Measurements from ENCODE around the gene MYO7A. TPM values are rescaled to one million over a fixed set of nuclear protein-coding genes. Genes with fewer than 3 reads are reported as not detected.

The MYO7A gene
- total and polyA plus RNA-seq, 9 donors: 3.1 to 18.7 (median 6.5) TPM

DNA sequence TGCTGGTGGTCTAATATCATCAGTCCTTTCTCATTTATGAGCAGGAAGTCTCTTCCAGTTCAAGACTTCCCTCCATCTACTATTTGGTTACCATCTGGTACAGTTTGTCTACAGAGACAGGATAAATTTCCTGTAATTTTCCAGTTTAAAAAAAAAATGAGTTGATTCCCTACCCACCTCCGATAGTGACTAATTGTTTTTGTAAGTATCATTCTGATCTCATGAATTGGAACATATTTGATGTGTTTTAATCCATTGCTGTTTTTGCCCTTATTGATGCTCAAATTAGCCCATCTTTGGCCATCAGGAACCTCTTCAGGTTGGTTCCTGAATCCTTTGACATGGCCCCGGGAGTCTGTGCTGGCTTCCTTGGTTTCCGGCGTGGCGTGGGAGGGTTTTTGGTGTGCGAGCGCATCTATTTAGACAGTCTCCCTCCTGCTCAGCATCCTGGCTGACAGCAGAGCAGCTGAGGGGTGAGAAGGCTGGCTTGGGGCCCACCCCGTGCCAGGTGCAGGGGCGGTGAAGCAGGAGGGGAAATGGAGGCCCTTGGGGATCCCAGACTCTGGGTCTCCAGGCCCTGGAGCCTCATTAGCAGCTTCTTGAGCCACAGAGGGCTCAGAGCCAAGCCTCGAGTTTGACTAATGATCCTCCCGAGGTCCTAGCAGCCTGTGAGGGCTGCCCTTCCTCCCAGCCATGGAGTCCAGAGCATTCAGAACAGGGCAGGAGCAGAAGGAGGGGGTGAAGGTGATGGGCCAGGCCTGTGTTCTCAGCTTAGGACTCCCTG lies 18.6 kb upstream of the MYO7A start:
- intact Hi-C loops (cut with DNase I): no loop called here
- no peak overlapping the region for H3K4me3 ChIP-seq
- no peaks in the 10 kb centered on the region for H3K36me3 ChIP-seq
- DNase-seq: no peak
- TF ChIP-seq, protein P1, sequence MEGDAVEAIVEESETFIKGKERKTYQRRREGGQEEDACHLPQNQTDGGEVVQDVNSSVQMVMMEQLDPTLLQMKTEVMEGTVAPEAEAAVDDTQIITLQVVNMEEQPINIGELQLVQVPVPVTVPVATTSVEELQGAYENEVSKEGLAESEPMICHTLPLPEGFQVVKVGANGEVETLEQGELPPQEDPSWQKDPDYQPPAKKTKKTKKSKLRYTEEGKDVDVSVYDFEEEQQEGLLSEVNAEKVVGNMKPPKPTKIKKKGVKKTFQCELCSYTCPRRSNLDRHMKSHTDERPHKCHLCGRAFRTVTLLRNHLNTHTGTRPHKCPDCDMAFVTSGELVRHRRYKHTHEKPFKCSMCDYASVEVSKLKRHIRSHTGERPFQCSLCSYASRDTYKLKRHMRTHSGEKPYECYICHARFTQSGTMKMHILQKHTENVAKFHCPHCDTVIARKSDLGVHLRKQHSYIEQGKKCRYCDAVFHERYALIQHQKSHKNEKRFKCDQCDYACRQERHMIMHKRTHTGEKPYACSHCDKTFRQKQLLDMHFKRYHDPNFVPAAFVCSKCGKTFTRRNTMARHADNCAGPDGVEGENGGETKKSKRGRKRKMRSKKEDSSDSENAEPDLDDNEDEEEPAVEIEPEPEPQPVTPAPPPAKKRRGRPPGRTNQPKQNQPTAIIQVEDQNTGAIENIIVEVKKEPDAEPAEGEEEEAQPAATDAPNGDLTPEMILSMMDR (IDR thresholded peaks at IDR 0.05): no peak
- TF ChIP-seq POLR2A (IDR thresholded peaks at IDR 0.05) (no peak), EP300 (IDR thresholded peaks at IDR 0.05) (no peak)
- H3K9me3 ChIP-seq: no peaks in the 10 kb centered on the region
- no peaks in the 10 kb centered on the region for H3K27me3 ChIP-seq
- peaks cover 17% of the 10 kb centered on the region for H3K4me1 ChIP-seq (ENCODE audit: insufficient read depth)
- H3K27ac ChIP-seq: no peak overlapping the region
- WGBS, 3 donors: 64 to 65% (median 65%) methylated on average over 11 of the region's 11 CpGs

DNA sequence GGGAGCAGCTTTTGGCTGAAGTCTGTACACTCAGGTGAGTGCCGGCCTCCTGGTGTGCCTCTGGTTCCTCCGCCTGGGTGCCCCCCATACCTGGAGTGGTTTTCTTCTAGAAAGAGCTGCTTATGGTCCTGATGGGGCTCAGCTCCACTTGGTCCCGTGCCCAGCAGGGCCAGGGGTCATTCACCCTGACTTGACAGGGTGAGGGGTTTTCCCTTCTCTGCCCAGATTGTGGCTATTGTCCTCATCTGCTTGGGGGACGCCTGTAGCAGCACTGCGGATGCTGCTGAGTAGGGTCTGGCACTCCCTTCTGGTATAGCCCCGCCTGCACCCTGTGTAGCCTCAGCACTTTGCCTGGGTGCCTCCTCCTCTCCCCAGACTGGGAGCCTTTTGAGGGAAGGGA lies 17.2 kb upstream of the MYO7A start:
- TF ChIP-seq, protein P1 (IDR thresholded peaks at IDR 0.05): no peak
- no peak for TF ChIP-seq EP300 (IDR thresholded peaks at IDR 0.05)
- no peak for TF ChIP-seq POLR2A (IDR thresholded peaks at IDR 0.05)
- intact Hi-C loops (cut with DNase I): no loop called here
- H3K27me3 ChIP-seq: no peaks in the 10 kb centered on the region
- WGBS, 3 donors: 90 to 94% (median 93%) methylated on average over 6 of the region's 6 CpGs
- no peaks in the 10 kb centered on the region for H3K36me3 ChIP-seq
- no peaks in the 10 kb centered on the region for H3K9me3 ChIP-seq
- no peak overlapping the region for H3K27ac ChIP-seq
- no peak for DNase-seq
- no peak overlapping the region for H3K4me3 ChIP-seq
- H3K4me1 ChIP-seq (ENCODE audit: insufficient read depth): peaks cover 17% of the 10 kb centered on the region

DNA sequence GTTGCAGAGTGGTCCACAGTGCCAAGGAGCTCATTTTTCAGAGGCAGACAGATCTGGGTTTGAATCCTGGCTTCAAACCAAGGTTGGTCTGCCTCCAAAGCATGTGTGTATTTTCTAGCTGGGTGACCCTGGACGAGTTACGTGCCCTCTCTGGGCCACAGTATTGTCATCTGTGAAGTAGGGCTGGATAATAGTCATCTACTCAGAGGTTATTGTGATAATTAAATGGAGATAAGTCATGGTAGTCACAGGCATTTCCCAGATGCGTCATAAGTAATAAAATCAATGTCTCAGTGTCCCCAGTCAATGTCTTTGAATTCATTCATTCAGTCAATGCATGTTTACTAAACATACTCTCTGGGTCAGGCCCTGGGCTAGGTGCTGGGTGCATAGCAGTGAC lies 16.8 kb upstream of the MYO7A start:
- TF ChIP-seq POLR2A (IDR thresholded peaks at IDR 0.05) (no peak), EP300 (IDR thresholded peaks at IDR 0.05) (no peak)
- TF ChIP-seq, protein P1 (IDR thresholded peaks at IDR 0.05): no peak
- 69 to 75% (median 71%) methylated on average over 3 of the region's 3 CpGs for WGBS, 3 donors
- H3K4me1 ChIP-seq (ENCODE audit: insufficient read depth): peaks cover 16% of the 10 kb centered on the region
- H3K36me3 ChIP-seq: no peaks in the 10 kb centered on the region
- no peak overlapping the region for H3K4me3 ChIP-seq
- H3K27ac ChIP-seq: no peak overlapping the region
- no peak for DNase-seq
- no peaks in the 10 kb centered on the region for H3K9me3 ChIP-seq
- intact Hi-C loops (cut with DNase I): no loop called here
- no peaks in the 10 kb centered on the region for H3K27me3 ChIP-seq

DNA sequence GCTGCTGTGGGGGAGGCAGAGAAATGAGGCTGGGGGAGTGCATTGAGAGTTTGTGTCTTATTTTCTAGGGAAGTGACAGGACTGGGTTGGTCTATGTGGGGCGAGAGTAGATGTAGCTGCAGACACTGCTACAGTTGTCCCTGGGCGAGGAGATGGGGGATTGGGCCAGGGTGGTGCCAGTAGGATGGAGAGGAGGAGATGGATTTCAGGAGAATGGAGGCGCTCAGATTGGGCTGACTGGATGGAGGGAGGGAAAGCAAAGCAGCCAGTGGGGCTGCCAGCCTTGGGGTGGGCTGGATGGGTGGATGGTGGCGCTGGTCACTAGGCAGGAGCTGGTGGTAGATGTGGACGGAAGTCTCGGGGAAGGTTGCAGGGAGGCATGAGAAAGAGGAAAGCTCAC lies 16.1 kb upstream of the MYO7A start:
- no peak overlapping the region for H3K4me3 ChIP-seq
- no peak for DNase-seq
- H3K36me3 ChIP-seq: no peaks in the 10 kb centered on the region
- no peaks in the 10 kb centered on the region for H3K9me3 ChIP-seq
- no peak for TF ChIP-seq EP300 (IDR thresholded peaks at IDR 0.05)
- TF ChIP-seq, protein P1 (IDR thresholded peaks at IDR 0.05): no peak
- TF ChIP-seq POLR2A (IDR thresholded peaks at IDR 0.05): no peak
- WGBS, 3 donors: 96 to 98% (median 98%) methylated on average over 6 of the region's 6 CpGs
- no peak overlapping the region for H3K27ac ChIP-seq
- peaks cover 14% of the 10 kb centered on the region for H3K4me1 ChIP-seq (ENCODE audit: insufficient read depth)
- intact Hi-C loops (cut with DNase I): no loop called here
- no peaks in the 10 kb centered on the region for H3K27me3 ChIP-seq

Data from ovary (tissue), 9 donors.